OCI-LY3 (cell line): ENCODE data around the gene GJD2.

ENCODE experiments used
- CTCF ChIP-seq: fragments of 200-600, 300-600 bp; sonication (generic); IDR thresholded peaks from 2 replicates; pipeline ENCODE4 v1.5.1; 2014; ENCODE audit warnings: antibody characterized with exemption, low read length, low read depth
- EZH2phosphoT487 ChIP-seq: fragments of 200-600 bp; shearing (Covaris generic); IDR thresholded peaks from 2 replicates; pipeline ENCODE4 v1.6.1; 2018; ENCODE audit warnings: antibody characterized with exemption, mixed run types, low read depth

DNA sequence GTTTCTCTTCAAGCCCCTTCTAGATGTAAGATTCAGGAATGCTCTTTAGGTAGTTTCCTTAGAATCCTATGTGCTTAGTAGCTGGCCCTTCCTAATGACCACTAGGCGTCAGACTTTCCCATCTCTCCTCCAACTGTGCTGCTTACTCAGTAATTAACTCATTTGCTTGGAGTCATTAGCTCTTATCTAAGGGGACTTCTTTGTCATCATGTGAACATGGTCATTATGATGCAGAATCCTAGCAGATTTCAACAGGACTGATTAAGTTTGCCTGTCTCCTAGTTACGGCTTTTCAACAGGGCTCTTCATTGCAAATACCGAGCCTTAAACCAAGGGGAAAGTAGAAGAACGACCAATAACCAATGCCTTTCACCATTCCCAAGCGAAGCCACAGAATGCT is 46.4 kb downstream of the GJD2 start:
- TF ChIP-seq CTCF, result peak; percentile 73
- TF ChIP-seq EZH2phosphoT487, result no peak
